GOT3 (cell line): ENCODE measurements around the gene PLA2G2E.
"Not testable (repeated sequence)": the region's sequence is repeated elsewhere in the genome, so short reads cannot be mapped to it uniquely, and the experiment has no call there.

Experiments
- DNase-seq: peaks from one replicate; lab custom pipeline; 2025; ENCODE audit warnings: mixed read lengths; lab: John Stamatoyannopoulos, UW

The PLA2G2E gene

GRCh38 chr1:19927130-19927421, 3.7 kb upstream of the PLA2G2E start:
- DNase-seq: not testable (repeated sequence)

- no peak for DNase-seq
Measured at GRCh38 chr1:19926296-19927129, 3.1 kb upstream of the PLA2G2E start.

GRCh38 chr1:19925342-19926070, 2.1 kb upstream of the PLA2G2E start:
- DNase-seq: no peak

- DNase-seq: no peak
Measured at GRCh38 chr1:19923953-19924346, 533 bp upstream of the PLA2G2E start.

GRCh38 chr1:19922015-19922688, 1.3 kb downstream of the PLA2G2E start:
- no peak for DNase-seq

GRCh38 chr1:19921310-19921709, 2.1 kb downstream of the PLA2G2E start:
- DNase-seq: no peak

- DNase-seq: no peak
Measured at GRCh38 chr1:19920132-19920710, 3.2 kb downstream of the PLA2G2E start.

- no peak for DNase-seq
Measured at GRCh38 chr1:19918057-19918456, 5.4 kb downstream of the PLA2G2E start.

- DNase-seq: no peak
Measured at GRCh38 chr1:19910650-19911049, 12.8 kb downstream of the PLA2G2E start.

- DNase-seq: no peak
Measured at GRCh38 chr1:19909971-19910370, 13.4 kb downstream of the PLA2G2E start.

GRCh38 chr1:19909392-19909791, 14.0 kb downstream of the PLA2G2E start:
- DNase-seq: no peak

- DNase-seq: no peak
Measured at GRCh38 chr1:19907456-19907855, 16.0 kb downstream of the PLA2G2E start.

GRCh38 chr1:19903621-19904020, 19.8 kb downstream of the PLA2G2E start:
- DNase-seq: no peak

- DNase-seq: no peak
Measured at GRCh38 chr1:19901653-19902052, 21.8 kb downstream of the PLA2G2E start.

- DNase-seq: no peak
Measured at GRCh38 chr1:19894218-19894617, 29.2 kb downstream of the PLA2G2E start.

- no peak for DNase-seq
Measured at GRCh38 chr1:19893687-19894086, 29.7 kb downstream of the PLA2G2E start.

GRCh38 chr1:19892628-19893168, 30.7 kb downstream of the PLA2G2E start:
- DNase-seq: no peak

GRCh38 chr1:19892129-19892528, 31.3 kb downstream of the PLA2G2E start:
- DNase-seq: no peak

- no peak for DNase-seq
Measured at GRCh38 chr1:19889656-19890055, 33.8 kb downstream of the PLA2G2E start.

- DNase-seq: no peak
Measured at GRCh38 chr1:19888112-19888511, 35.3 kb downstream of the PLA2G2E start.

GRCh38 chr1:19885821-19886220, 37.6 kb downstream of the PLA2G2E start:
- no peak for DNase-seq

GRCh38 chr1:19884312-19884711, 39.1 kb downstream of the PLA2G2E start:
- DNase-seq: no peak
